Activated CD4-positive, alpha-beta memory T cell treated with anti-CD3 and anti-CD28 coated beads for 36 hours (primary cell): ENCODE measurements around the gene MC2R. TPM values are rescaled to one million over a fixed set of nuclear protein-coding genes. Genes with fewer than 3 reads are reported as not detected.

Source experiments
- CTCF ChIA-PET: fragments of 350-600 bp; sonication (Branson Sonifier 250); formaldehyde crosslinking; loops from one replicate; lab custom pipeline; 2021; ENCODE audit warnings: antibody characterized with exemption, inconsistent platforms; lab: Charles Lee
- POLR2A ChIA-PET: fragments of 350-600 bp; sonication (Branson Sonifier 250); formaldehyde crosslinking; loops from one replicate; lab custom pipeline; 2021; ENCODE audit warnings: antibody characterized with exemption; lab: Charles Lee
- DNase-seq: peaks from one replicate; pipeline ENCODE4 v3.0.0-alpha.2; 2020
- H3K27ac Mint-ChIP-seq: one replicate; pipeline ENCODE4 v1.8.0; 2021; ENCODE audit warnings: mixed read lengths
- H3K27me3 Mint-ChIP-seq: one replicate; pipeline ENCODE4 v1.8.0; 2021; ENCODE audit warnings: mixed read lengths
- H3K36me3 Mint-ChIP-seq: one replicate; pipeline ENCODE4 v1.8.0; 2021; ENCODE audit warnings: mixed read lengths
- H3K4me1 Mint-ChIP-seq: one replicate; pipeline ENCODE4 v1.8.0; 2021; ENCODE audit warnings: low read depth, mixed read lengths
- H3K4me3 Mint-ChIP-seq: one replicate; pipeline ENCODE4 v1.8.0; 2021; ENCODE audit warnings: mild to moderate bottlenecking, mixed read lengths
- H3K9me3 Mint-ChIP-seq: one replicate; pipeline ENCODE4 v1.8.0; 2021; ENCODE audit warnings: mixed read lengths
- intact Hi-C: fragments of 100-400 bp; cut with micrococcal nuclease; formaldehyde crosslinking; loops from one replicate; pipeline ENCODE4 v1.15.1; 2023
- total RNA-seq, 2 experiments: library from RNA; stranded (reverse); gene quantifications; one replicate each; pipeline ENCODE4 v1.2.3, GENCODE V29; 2021

MC2R gene
- not detected for total RNA-seq

- H3K4me3 Mint-ChIP-seq: no peak within 1 kb of the TSS
- ChIA-PET CTCF (no interaction called here), POLR2A (no interaction called here)
- no peak for DNase-seq
- H3K36me3 Mint-ChIP-seq: no peaks in the 10 kb centered on the region
- H3K4me1 Mint-ChIP-seq: no peaks in the 10 kb centered on the region
- H3K27ac Mint-ChIP-seq: no peak within 1 kb of the TSS
- H3K27me3 Mint-ChIP-seq: no peaks in the 10 kb centered on the region
- intact Hi-C loops: no loop called here
- no peaks in the 10 kb centered on the region for H3K9me3 Mint-ChIP-seq
These were observed at the start of gene MC2R for GRCh38 chr18:13915391-13915790. Gene MC2R, minus strand, starts transcription at chr18:13915536. Its CDS starts 30,018 bp downstream, at chr18:13885518.

GRCh38 chr18:13945811-13946210 is 30.5 kb upstream of the MC2R start:
- intact Hi-C loops: no loop called here
- H3K27me3 Mint-ChIP-seq: peaks cover 3% of the 10 kb centered on the region
- H3K4me1 Mint-ChIP-seq: no peaks in the 10 kb centered on the region
- H3K36me3 Mint-ChIP-seq: no peaks in the 10 kb centered on the region
- no peak overlapping the region for H3K4me3 Mint-ChIP-seq
- CTCF ChIA-PET: no interaction called here
- no peak for DNase-seq
- H3K9me3 Mint-ChIP-seq: peaks cover 11% of the 10 kb centered on the region
- POLR2A ChIA-PET: no interaction called here
- no peak overlapping the region for H3K27ac Mint-ChIP-seq

GRCh38 chr18:13943338-13943737 is 28.0 kb upstream of the MC2R start:
- Mint-ChIP-seq H3K27me3 (no peaks in the 10 kb centered on the region), H3K9me3 (peaks cover 11% of the 10 kb centered on the region), H3K36me3 (no peaks in the 10 kb centered on the region), H3K4me1 (no peaks in the 10 kb centered on the region), H3K27ac (no peak overlapping the region), H3K4me3 (no peak overlapping the region)
- ChIA-PET CTCF (no interaction called here), POLR2A (no interaction called here)
- intact Hi-C loops: no loop called here
- no peak for DNase-seq

- peaks cover 4% of the 10 kb centered on the region for H3K9me3 Mint-ChIP-seq
These were observed 25.0 kb upstream of the MC2R start for GRCh38 chr18:13940326-13940725.

GRCh38 chr18:13934676-13935075 is 19.3 kb upstream of the MC2R start:
- CTCF ChIA-PET: no interaction called here

More at GRCh38 chr18:13940326-13940725, 25.0 kb upstream of the MC2R start:
- no peak overlapping the region for H3K4me3 Mint-ChIP-seq
- POLR2A ChIA-PET: no interaction called here
- no peaks in the 10 kb centered on the region for H3K4me1 Mint-ChIP-seq
- CTCF ChIA-PET: no interaction called here
- H3K27me3 Mint-ChIP-seq: no peaks in the 10 kb centered on the region
- DNase-seq: no peak
- H3K36me3 Mint-ChIP-seq: no peaks in the 10 kb centered on the region
- intact Hi-C loops: no loop called here
- no peak overlapping the region for H3K27ac Mint-ChIP-seq

GRCh38 chr18:13934058-13934457 is 18.7 kb upstream of the MC2R start:
- Mint-ChIP-seq H3K4me1 (no peaks in the 10 kb centered on the region), H3K9me3 (peaks cover 8% of the 10 kb centered on the region), H3K36me3 (no peaks in the 10 kb centered on the region), H3K4me3 (no peak overlapping the region), H3K27ac (no peak overlapping the region), H3K27me3 (no peaks in the 10 kb centered on the region)
- POLR2A ChIA-PET: no interaction called here
- CTCF ChIA-PET: no interaction called here
- intact Hi-C loops: no loop called here
- DNase-seq: no peak

More at GRCh38 chr18:13934676-13935075, 19.3 kb upstream of the MC2R start:
- Mint-ChIP-seq H3K9me3 (peaks cover 2% of the 10 kb centered on the region), H3K4me1 (no peaks in the 10 kb centered on the region), H3K36me3 (no peaks in the 10 kb centered on the region), H3K27ac (no peak overlapping the region), H3K4me3 (no peak overlapping the region), H3K27me3 (no peaks in the 10 kb centered on the region)
- POLR2A ChIA-PET: no interaction called here
- no peak for DNase-seq
- intact Hi-C loops: no loop called here

- Mint-ChIP-seq H3K27me3 (no peaks in the 10 kb centered on the region), H3K9me3 (peaks cover 15% of the 10 kb centered on the region), H3K27ac (no peak overlapping the region), H3K4me3 (no peak overlapping the region), H3K36me3 (no peaks in the 10 kb centered on the region), H3K4me1 (no peaks in the 10 kb centered on the region)
- no peak for DNase-seq
- ChIA-PET CTCF (no interaction called here), POLR2A (no interaction called here)
- intact Hi-C loops: no loop called here
These were observed 17.1 kb upstream of the MC2R start for GRCh38 chr18:13932285-13933025.

GRCh38 chr18:13930964-13931363 is 15.6 kb upstream of the MC2R start:
- Mint-ChIP-seq H3K4me3 (no peak overlapping the region), H3K9me3 (peaks cover 15% of the 10 kb centered on the region), H3K36me3 (no peaks in the 10 kb centered on the region), H3K27me3 (no peaks in the 10 kb centered on the region), H3K27ac (no peak overlapping the region), H3K4me1 (no peaks in the 10 kb centered on the region)
- intact Hi-C loops: no loop called here
- POLR2A ChIA-PET: no interaction called here
- no peak for DNase-seq
- CTCF ChIA-PET: no interaction called here

- peaks cover 3% of the 10 kb centered on the region for H3K27me3 Mint-ChIP-seq
- peaks cover 2% of the 10 kb centered on the region for H3K9me3 Mint-ChIP-seq
- H3K36me3 Mint-ChIP-seq: no peaks in the 10 kb centered on the region
- H3K4me3 Mint-ChIP-seq: no peak overlapping the region
- ChIA-PET CTCF (no interaction called here), POLR2A (no interaction called here)
- no peak overlapping the region for H3K27ac Mint-ChIP-seq
- no peaks in the 10 kb centered on the region for H3K4me1 Mint-ChIP-seq
- intact Hi-C loops: no loop called here
- DNase-seq: no peak
These were observed 7.9 kb upstream of the MC2R start for GRCh38 chr18:13923221-13923620.

- Mint-ChIP-seq H3K4me3 (no peak overlapping the region), H3K27ac (no peak overlapping the region), H3K4me1 (no peaks in the 10 kb centered on the region), H3K27me3 (peaks cover 1% of the 10 kb centered on the region), H3K9me3 (no peaks in the 10 kb centered on the region), H3K36me3 (no peaks in the 10 kb centered on the region)
- POLR2A ChIA-PET: no interaction called here
- DNase-seq: no peak
- intact Hi-C loops: no loop called here
- CTCF ChIA-PET: interaction anchor here (1.2 kb wide), 1 partner anchor 94 kb away, joined by 3 read pairs; no protein-coding TSS in a partner anchor
These were observed 3.6 kb upstream of the MC2R start for GRCh38 chr18:13918898-13919297.

GRCh38 chr18:13917401-13917800 is 2.1 kb upstream of the MC2R start:
- intact Hi-C loops: no loop called here
- Mint-ChIP-seq H3K9me3 (no peaks in the 10 kb centered on the region), H3K4me1 (no peaks in the 10 kb centered on the region), H3K27me3 (no peaks in the 10 kb centered on the region), H3K4me3 (no peak overlapping the region), H3K36me3 (no peaks in the 10 kb centered on the region), H3K27ac (no peak overlapping the region)
- ChIA-PET POLR2A (no interaction called here), CTCF (no interaction called here)
- no peak for DNase-seq

- H3K27ac Mint-ChIP-seq: no peak overlapping the region
- no peak for DNase-seq
- no peaks in the 10 kb centered on the region for H3K27me3 Mint-ChIP-seq
- CTCF ChIA-PET: no interaction called here
- no peak overlapping the region for H3K4me3 Mint-ChIP-seq
- H3K4me1 Mint-ChIP-seq: no peaks in the 10 kb centered on the region
- H3K9me3 Mint-ChIP-seq: no peaks in the 10 kb centered on the region
- H3K36me3 Mint-ChIP-seq: no peaks in the 10 kb centered on the region
- intact Hi-C loops: no loop called here
- POLR2A ChIA-PET: interaction anchor here (0.6 kb wide), 1 partner anchor 12 kb away, joined by 3 read pairs; no protein-coding TSS in a partner anchor
These were observed 1.2 kb upstream of the MC2R start for GRCh38 chr18:13916559-13916958.

GRCh38 chr18:13915995-13916431 is 677 bp upstream of the MC2R start:
- no peak for DNase-seq
- Mint-ChIP-seq H3K9me3 (no peaks in the 10 kb centered on the region), H3K36me3 (no peaks in the 10 kb centered on the region), H3K4me1 (no peaks in the 10 kb centered on the region), H3K27me3 (no peaks in the 10 kb centered on the region), H3K4me3 (no peak overlapping the region), H3K27ac (no peak overlapping the region)
- ChIA-PET POLR2A (interaction anchor here (0.6 kb wide), 1 partner anchor 12 kb away, joined by 3 read pairs; no protein-coding TSS in a partner anchor), CTCF (no interaction called here)
- intact Hi-C loops: no loop called here
